Activated CD4-positive, alpha-beta memory T cell treated with anti-CD3 and anti-CD28 coated beads, Interleukin-2, amount 10 ng/mL, durations not matched to agents 7 days and 5 days (primary cell): ENCODE measurements around the gene GALNT5. TPM values are rescaled to one million over a fixed set of nuclear protein-coding genes. Genes with fewer than 3 reads are reported as not detected.
"Not testable (repeated sequence)": the region's sequence is repeated elsewhere in the genome, so short reads cannot be mapped to it uniquely, and the experiment has no call there.

ENCODE experiments used
- CTCF ChIA-PET: fragments of 350-600 bp; sonication (Branson Sonifier 250); formaldehyde crosslinking; loops from one replicate; lab custom pipeline; 2021; ENCODE audit warnings: antibody characterized with exemption, inconsistent platforms; lab: Charles Lee
- POLR2A ChIA-PET: fragments of 350-600 bp; sonication (Branson Sonifier 250); formaldehyde crosslinking; loops from one replicate; lab custom pipeline; 2021; ENCODE audit warnings: antibody characterized with exemption; lab: Charles Lee
- DNase-seq: peaks from one replicate; pipeline ENCODE4 v3.0.0-alpha.2; 2020
- H3K27ac Mint-ChIP-seq: one replicate; pipeline ENCODE4 v1.8.0; 2021; ENCODE audit warnings: mild to moderate bottlenecking, mixed read lengths
- H3K27me3 Mint-ChIP-seq: one replicate; pipeline ENCODE4 v1.8.0; 2021; ENCODE audit warnings: mixed read lengths
- H3K36me3 Mint-ChIP-seq: one replicate; pipeline ENCODE4 v1.8.0; 2021; ENCODE audit warnings: low read depth, mixed read lengths
- H3K4me1 Mint-ChIP-seq: one replicate; pipeline ENCODE4 v1.8.0; 2021; ENCODE audit warnings: mixed read lengths
- H3K4me3 Mint-ChIP-seq: one replicate; pipeline ENCODE4 v1.8.0; 2021; ENCODE audit warnings: mild to moderate bottlenecking, mixed read lengths
- H3K9me3 Mint-ChIP-seq: one replicate; pipeline ENCODE4 v1.8.0; 2021; ENCODE audit warnings: mixed read lengths
- total RNA-seq, 2 experiments: library from RNA; stranded (reverse); gene quantifications; one replicate each; pipeline ENCODE4 v1.2.3, GENCODE V29; 2021

Gene GALNT5
- total RNA-seq, 2 experiments from 2014 or later, result not detected

GRCh38 chr2:157337978-157338377, 80.5 kb downstream of the GALNT5 start:
- POLR2A ChIA-PET, result no interaction called here
- CTCF ChIA-PET, result interaction anchor here (1.0 to 5.3 kb wide), 4 partner anchors 13 to 290 kb away, joined by 3 to 98 read pairs (median 15); partner anchors contain the start of gene ERMN
- peaks cover 17% of the 10 kb centered on the region for H3K9me3 Mint-ChIP-seq
- H3K27me3 Mint-ChIP-seq, result no peaks in the 10 kb centered on the region
- no peak for DNase-seq
- no peak overlapping the region for H3K4me3 Mint-ChIP-seq
- H3K4me1 Mint-ChIP-seq, result peaks cover 23% of the 10 kb centered on the region
- H3K36me3 Mint-ChIP-seq, result peaks cover 42% of the 10 kb centered on the region
- no peak overlapping the region for H3K27ac Mint-ChIP-seq

DNA sequence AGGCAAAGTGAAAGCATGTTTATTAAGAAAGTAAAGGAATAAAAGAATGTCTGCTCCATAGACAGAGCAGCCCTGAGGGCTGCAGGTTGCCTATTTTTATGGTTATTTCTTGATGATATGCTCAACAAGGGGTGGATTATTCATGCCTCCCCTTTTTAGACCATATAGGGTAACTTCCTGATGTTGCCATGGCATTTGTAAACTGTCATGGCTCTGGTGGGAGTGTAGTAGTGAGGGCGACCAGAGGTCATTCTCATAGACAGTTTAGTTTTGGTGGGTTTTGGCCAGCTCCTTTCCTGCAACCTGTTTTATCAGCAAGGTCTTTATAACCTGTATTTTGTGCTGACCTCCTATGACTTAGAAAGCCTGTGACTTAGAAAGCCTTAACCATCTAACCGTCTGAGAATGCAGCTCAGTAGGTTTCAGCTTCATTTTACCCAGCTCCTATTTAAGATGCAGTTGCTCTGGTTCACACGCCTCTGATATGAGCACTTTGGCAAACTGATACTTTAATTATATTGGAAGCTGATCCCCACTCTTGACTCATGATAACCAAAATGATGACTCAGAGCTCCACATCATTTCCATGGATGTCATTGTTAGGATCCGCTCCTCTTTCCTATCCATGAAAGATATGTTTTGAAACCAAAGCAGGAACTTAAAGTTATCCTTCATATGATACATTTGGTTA, 82.6 kb downstream of the GALNT5 start:
- Mint-ChIP-seq H3K4me1 (peaks cover 9% of the 10 kb centered on the region), H3K27ac (no peak overlapping the region), H3K36me3 (peaks cover 57% of the 10 kb centered on the region), H3K4me3 (no peak overlapping the region), H3K27me3 (no peaks in the 10 kb centered on the region), H3K9me3 (peaks cover 35% of the 10 kb centered on the region)
- DNase-seq, result no peak
- CTCF ChIA-PET, result interaction anchor here (0.7 to 1.1 kb wide), 3 partner anchors 11 to 14 kb away, joined by 3 read pairs; no protein-coding TSS in a partner anchor
- POLR2A ChIA-PET, result interaction anchor here (0.6 kb wide), 1 partner anchor 54 kb away, joined by 3 read pairs; no protein-coding TSS in a partner anchor

GRCh38 chr2:157341381-157341780, 83.9 kb downstream of the GALNT5 start:
- Mint-ChIP-seq H3K36me3 (peaks cover 62% of the 10 kb centered on the region), H3K9me3 (peaks cover 43% of the 10 kb centered on the region)
- H3K4me3 Mint-ChIP-seq, CTCF ChIA-PET, POLR2A ChIA-PET, H3K4me1 Mint-ChIP-seq, H3K27ac Mint-ChIP-seq, DNase-seq, H3K27me3 Mint-ChIP-seq: not testable (repeated sequence)

DNA sequence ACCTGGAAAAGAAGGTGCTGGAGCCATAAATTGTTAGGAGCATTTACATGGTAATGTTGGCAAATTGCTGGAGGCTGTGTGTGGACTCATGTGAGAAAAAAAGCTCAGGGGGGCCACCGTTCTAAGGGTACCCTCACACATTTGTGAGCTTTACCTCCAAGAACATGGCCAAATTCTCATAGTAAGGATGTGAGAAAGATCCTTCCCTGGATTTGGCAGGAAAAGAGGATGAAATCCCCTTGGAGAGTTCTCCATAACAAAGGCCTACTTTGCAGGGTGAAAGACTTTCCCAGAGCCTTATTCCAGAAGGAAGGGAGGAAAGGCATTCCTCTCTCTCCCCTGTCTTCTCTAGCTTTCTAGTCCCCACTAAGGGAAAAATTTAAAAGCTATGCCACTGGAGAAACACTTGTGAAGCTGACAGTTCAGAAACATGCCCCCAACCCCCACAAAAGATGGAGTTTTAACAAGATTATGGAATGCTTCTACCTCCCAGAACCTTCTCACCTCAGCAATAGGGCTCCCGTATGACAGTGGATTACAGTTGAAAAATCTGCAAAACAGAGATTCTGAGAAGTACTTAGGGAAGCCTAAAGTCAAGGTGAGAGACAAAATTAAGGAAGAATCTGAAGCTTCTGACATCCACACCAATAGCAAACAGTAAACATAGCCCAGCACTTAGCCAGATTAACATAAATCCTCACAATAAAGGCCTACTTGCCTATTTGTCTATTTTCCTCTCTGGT, 88.3 kb downstream of the GALNT5 start:
- POLR2A ChIA-PET, result interaction anchor here (1.8 kb wide), 1 partner anchor 10 kb away, joined by 7 read pairs; no protein-coding TSS in a partner anchor
- peaks cover 57% of the 10 kb centered on the region for H3K36me3 Mint-ChIP-seq
- DNase-seq, result no peak
- CTCF ChIA-PET, result interaction anchor here (1.2 to 3.4 kb wide), 3 partner anchors 10 to 45 kb away, joined by 3 to 28 read pairs (median 20); no protein-coding TSS in a partner anchor
- H3K4me3 Mint-ChIP-seq, result no peak overlapping the region
- no peaks in the 10 kb centered on the region for H3K27me3 Mint-ChIP-seq
- peaks cover 43% of the 10 kb centered on the region for H3K9me3 Mint-ChIP-seq
- H3K4me1 Mint-ChIP-seq, result no peaks in the 10 kb centered on the region
- H3K27ac Mint-ChIP-seq, result no peak overlapping the region

GRCh38 chr2:157348291-157348921, 90.9 kb downstream of the GALNT5 start:
- ChIA-PET POLR2A (no interaction called here), CTCF (interaction anchor here (1.6 to 3.4 kb wide), 2 partner anchors 16 to 21 kb away, joined by 3 to 20 read pairs; no protein-coding TSS in a partner anchor)
- Mint-ChIP-seq H3K4me1 (no peaks in the 10 kb centered on the region), H3K27me3 (no peaks in the 10 kb centered on the region), H3K9me3 (peaks cover 23% of the 10 kb centered on the region), H3K4me3 (no peak overlapping the region), H3K36me3 (peaks cover 31% of the 10 kb centered on the region), H3K27ac (no peak overlapping the region)
- no peak for DNase-seq

- Mint-ChIP-seq H3K27ac (no peak overlapping the region), H3K36me3 (peaks cover 19% of the 10 kb centered on the region), H3K9me3 (peaks cover 10% of the 10 kb centered on the region), H3K4me3 (no peak overlapping the region), H3K4me1 (no peaks in the 10 kb centered on the region), H3K27me3 (no peaks in the 10 kb centered on the region)
- POLR2A ChIA-PET, result no interaction called here
- CTCF ChIA-PET, result interaction anchor here (0.8 to 2.0 kb wide), 3 partner anchors 14 to 45 kb away, joined by 3 to 17 read pairs (median 7); no protein-coding TSS in a partner anchor
- DNase-seq, result no peak
Measured at GRCh38 chr2:157349949-157350515, 92.5 kb downstream of the GALNT5 start.

DNA sequence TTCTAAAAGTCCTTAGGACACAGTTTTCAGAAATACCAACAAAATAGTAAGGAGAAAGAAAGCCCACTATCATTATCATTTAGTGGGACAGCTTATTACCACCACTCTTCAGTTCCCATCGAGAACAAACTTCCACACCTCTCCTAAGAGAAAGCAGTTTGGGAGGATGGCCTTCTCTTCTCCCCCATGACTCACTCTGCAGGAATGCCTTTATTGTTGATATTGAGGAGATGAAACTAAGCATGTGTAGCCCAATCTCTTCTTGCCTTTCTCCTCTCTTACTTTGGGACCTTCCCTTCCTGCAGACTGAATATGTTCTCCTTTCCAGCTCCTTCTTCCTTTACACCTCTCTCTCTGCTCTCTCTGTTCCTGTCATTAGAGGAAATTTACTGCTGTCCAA, 98.1 kb downstream of the GALNT5 start:
- Mint-ChIP-seq H3K4me1 (no peaks in the 10 kb centered on the region), H3K36me3 (peaks cover 11% of the 10 kb centered on the region), H3K27me3 (no peaks in the 10 kb centered on the region), H3K4me3 (no peak overlapping the region), H3K9me3 (peaks cover 9% of the 10 kb centered on the region), H3K27ac (no peak overlapping the region)
- POLR2A ChIA-PET, result no interaction called here
- DNase-seq, result no peak
- CTCF ChIA-PET, result interaction anchor here (3.0 kb wide), 1 partner anchor 19 kb away, joined by 9 read pairs; no protein-coding TSS in a partner anchor

DNA sequence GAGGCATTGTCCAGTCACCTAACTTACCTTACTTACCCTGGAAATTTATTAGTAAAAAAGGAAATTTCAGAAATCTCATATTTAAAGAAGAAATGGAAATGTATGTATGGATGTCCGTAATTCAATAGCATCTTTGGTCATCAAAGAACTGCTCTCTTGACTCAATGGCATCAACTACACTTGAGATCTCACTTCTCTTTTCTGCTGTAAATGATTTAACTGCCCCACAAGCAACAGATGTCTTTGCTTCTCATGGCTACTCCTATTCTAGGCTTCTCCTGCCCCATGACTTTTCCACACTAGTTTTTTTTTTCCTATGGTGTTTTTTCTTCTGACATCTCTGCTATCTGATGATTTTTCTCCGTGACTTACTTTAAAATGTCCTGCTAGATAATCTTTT, 102.1 kb downstream of the GALNT5 start:
- H3K27me3 Mint-ChIP-seq, result no peaks in the 10 kb centered on the region
- DNase-seq, result no peak
- no peak overlapping the region for H3K4me3 Mint-ChIP-seq
- H3K36me3 Mint-ChIP-seq, result peaks cover 41% of the 10 kb centered on the region
- ChIA-PET POLR2A (no interaction called here), CTCF (interaction anchor here (1.6 kb wide), 1 partner anchor 22 kb away, joined by 5 read pairs; no protein-coding TSS in a partner anchor)
- no peak overlapping the region for H3K27ac Mint-ChIP-seq
- H3K9me3 Mint-ChIP-seq, result peaks cover 31% of the 10 kb centered on the region
- H3K4me1 Mint-ChIP-seq, result peaks cover 9% of the 10 kb centered on the region

DNA sequence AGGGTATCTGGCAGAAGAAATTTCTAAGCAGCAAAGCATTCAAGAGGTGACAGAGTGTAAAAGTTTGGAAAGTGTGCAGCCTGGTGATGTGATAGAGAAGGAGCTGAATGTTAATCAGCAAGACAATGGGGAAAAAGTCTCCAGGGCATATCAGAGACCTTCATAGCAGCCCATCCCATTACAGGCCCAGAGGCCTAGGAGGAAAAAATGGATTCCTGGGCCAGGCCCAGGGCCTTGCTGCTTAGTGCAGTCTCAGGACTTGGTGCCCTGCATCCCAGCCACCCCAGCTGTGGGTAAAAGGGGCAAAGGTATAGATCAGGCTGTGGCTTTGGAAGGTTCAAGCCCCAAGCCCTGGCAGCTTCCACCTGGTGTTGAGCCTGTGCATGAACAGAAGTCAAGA, 104.0 kb downstream of the GALNT5 start:
- no peak overlapping the region for H3K27ac Mint-ChIP-seq
- H3K4me3 Mint-ChIP-seq, result no peak overlapping the region
- peaks cover 12% of the 10 kb centered on the region for H3K4me1 Mint-ChIP-seq
- H3K27me3 Mint-ChIP-seq, result no peaks in the 10 kb centered on the region
- no peak for DNase-seq
- peaks cover 51% of the 10 kb centered on the region for H3K36me3 Mint-ChIP-seq
- ChIA-PET POLR2A (no interaction called here), CTCF (no interaction called here)
- peaks cover 32% of the 10 kb centered on the region for H3K9me3 Mint-ChIP-seq

DNA sequence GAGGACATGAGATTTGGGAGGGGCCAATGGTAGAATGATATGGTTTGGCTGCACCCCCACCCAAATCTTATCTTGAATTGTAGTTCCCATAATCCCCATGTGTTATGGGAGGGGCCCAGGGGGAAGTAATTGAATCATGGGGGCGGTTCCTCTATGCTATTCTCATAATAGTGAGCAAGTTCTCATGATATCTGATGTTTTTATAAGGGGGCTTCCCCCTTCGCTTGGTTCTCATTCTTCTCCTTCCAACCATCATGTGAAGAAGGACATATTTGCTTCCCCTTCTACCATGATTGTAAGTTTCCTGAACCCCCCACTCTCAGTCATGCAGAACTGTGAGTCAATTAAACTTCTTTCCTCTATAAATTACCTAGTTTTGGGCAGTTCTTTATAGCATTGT, 105.1 kb downstream of the GALNT5 start:
- peaks cover 32% of the 10 kb centered on the region for H3K9me3 Mint-ChIP-seq
- no peaks in the 10 kb centered on the region for H3K27me3 Mint-ChIP-seq
- H3K36me3 Mint-ChIP-seq, result peaks cover 51% of the 10 kb centered on the region
- POLR2A ChIA-PET, result no interaction called here
- no peak for DNase-seq
- H3K27ac Mint-ChIP-seq, result no peak overlapping the region
- H3K4me1 Mint-ChIP-seq, result peaks cover 12% of the 10 kb centered on the region
- CTCF ChIA-PET, result no interaction called here
- no peak overlapping the region for H3K4me3 Mint-ChIP-seq

DNA sequence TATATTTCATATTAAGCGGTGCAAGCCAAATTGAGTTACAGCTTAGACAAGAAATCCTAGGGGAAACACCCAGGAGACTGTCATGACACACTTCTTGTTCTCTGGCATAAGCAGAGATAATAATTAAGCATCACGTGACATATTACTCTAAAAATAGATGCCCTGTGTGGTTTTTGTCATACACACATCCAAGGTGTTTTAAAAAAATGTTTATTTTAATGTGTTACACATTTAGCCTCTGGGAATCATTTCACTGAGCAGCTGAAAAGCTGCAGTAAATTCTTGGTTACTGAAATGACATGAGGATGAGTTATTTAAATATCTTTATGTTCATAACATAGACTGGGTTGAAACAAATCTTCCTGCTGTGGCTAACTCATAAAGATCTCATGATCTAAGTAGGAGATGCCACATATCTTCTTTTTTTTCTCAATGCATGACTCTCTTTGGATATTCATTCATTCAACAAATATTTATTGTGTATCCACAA, 106.2 kb downstream of the GALNT5 start:
- no peak for DNase-seq
- Mint-ChIP-seq H3K27ac (no peak overlapping the region), H3K4me1 (peaks cover 12% of the 10 kb centered on the region), H3K9me3 (peaks cover 36% of the 10 kb centered on the region), H3K36me3 (peaks cover 55% of the 10 kb centered on the region), H3K4me3 (no peak overlapping the region), H3K27me3 (no peaks in the 10 kb centered on the region)
- ChIA-PET CTCF (interaction anchor here (1.0 kb wide), 1 partner anchor 38 kb away, joined by 3 read pairs; the partner anchor contains the start of gene ERMN), POLR2A (no interaction called here)
